Lower leg skin (tissue), 4 donors: ENCODE results near the gene CASS4. TPM values are rescaled to one million over a fixed set of nuclear protein-coding genes. Genes with fewer than 3 reads are reported as not detected.
"Not testable (repeated sequence)": the region's sequence is repeated elsewhere in the genome, so short reads cannot be mapped to it uniquely, and the experiment has no call there.

Experiments used
- DNase-seq, 2 donors: peaks; one replicate each; pipeline ENCODE4 v3.0.0-alpha.2; 2019; ENCODE audit warnings: low spot score in 2 of 2
- H3K4me3 ChIP-seq: fragments of 200-600 bp; sonication (generic); 2 replicates; pipeline ENCODE4 v1.5.1; 2017; ENCODE audit warnings: mild to moderate bottlenecking, low read depth; ENCODE audit not compliant: poor library complexity, severe bottlenecking
- POLR2A ChIP-seq, 2 donors: fragments of 450-650 bp; IDR thresholded peaks; one replicate each; pipeline ENCODE4 v1.6.1; 2016 to 2017; ENCODE audit warnings: antibody characterized with exemption in 2 of 2, mild to moderate bottlenecking in 1 of 2, moderate library complexity in 1 of 2
- WGBS, 2 donors: methylation state at CpG; one replicate each; pipeline ENCODE4 v1.1.5; 2018; 5-methylcytosine and 5-hydroxymethylcytosine counted together
- intact Hi-C: fragments of 100-400 bp; cut with DNase I; formaldehyde crosslinking; loops from one replicate; pipeline ENCODE4 v1.15.0; 2023; ENCODE audit warnings: low total_unique reads
- total RNA-seq, 4 donors: library from RNA; depleted of rRNA; stranded (reverse); fragments of >200 nt; gene quantifications; one replicate each; pipeline ENCODE4 v1.1.0, GENCODE V29; 2016
- TF ChIP-seq, protein P1 (sequence below), 3 donors: fragments of 450-650 bp; IDR thresholded peaks; one replicate each; pipeline ENCODE4 v1.5.1; 2016; ENCODE audit warnings: antibody characterized with exemption in 3 of 3, mild to moderate bottlenecking in 3 of 3, moderate library complexity in 2 of 3

Gene CASS4
- total RNA-seq, 4 donors from 2014 or later: 0.61 to 2.9 (median 1.4) TPM

DNA sequence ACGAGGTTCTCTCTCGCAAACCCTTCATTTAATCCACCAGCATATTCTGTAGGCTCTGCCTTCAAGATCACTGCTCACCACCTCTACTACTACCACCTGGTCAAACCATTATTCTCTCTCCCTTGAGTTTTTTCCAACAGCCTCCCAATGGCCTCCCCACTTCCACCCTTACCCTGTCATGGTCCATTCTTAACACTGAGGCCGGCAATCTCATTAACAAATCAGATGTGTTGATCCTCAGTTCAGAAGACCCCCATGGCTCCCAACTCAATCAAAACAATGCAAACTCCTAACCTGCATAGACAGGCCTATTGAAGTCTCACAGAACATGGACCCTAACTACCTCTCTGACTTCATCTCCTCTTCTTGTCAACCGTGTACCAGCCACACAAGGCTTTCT, 22.3 kb upstream of the CASS4 start:
- 93 to 98% methylated on average over 4 of the region's 4 CpGs for WGBS, 2 donors
- no peak overlapping the region for H3K4me3 ChIP-seq
- intact Hi-C loops: no loop called here
- DNase-seq: no peak
- TF ChIP-seq, protein P1, sequence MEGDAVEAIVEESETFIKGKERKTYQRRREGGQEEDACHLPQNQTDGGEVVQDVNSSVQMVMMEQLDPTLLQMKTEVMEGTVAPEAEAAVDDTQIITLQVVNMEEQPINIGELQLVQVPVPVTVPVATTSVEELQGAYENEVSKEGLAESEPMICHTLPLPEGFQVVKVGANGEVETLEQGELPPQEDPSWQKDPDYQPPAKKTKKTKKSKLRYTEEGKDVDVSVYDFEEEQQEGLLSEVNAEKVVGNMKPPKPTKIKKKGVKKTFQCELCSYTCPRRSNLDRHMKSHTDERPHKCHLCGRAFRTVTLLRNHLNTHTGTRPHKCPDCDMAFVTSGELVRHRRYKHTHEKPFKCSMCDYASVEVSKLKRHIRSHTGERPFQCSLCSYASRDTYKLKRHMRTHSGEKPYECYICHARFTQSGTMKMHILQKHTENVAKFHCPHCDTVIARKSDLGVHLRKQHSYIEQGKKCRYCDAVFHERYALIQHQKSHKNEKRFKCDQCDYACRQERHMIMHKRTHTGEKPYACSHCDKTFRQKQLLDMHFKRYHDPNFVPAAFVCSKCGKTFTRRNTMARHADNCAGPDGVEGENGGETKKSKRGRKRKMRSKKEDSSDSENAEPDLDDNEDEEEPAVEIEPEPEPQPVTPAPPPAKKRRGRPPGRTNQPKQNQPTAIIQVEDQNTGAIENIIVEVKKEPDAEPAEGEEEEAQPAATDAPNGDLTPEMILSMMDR (IDR thresholded peaks at IDR 0.05): no peak
- no peak for TF ChIP-seq POLR2A (IDR thresholded peaks at IDR 0.05)

DNA sequence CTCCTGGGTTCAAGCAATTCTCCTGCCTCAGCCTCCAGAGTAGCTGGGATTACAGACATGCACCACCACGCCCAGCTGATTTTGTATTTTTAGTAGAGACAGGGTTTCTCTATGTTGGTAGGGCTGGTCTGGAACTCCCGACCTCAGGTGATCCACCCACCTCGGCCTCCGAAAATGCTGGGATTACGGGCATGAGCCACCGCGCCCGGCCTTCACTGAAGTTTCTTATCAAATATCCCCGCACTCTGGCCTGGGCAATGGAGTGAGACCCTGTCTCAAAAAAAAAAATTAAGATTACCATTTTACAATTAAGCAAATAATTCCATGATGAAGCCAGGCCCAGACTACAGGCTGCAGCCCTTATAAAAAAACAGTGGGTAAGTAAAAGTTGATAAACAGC, 21.7 kb upstream of the CASS4 start:
- intact Hi-C loops, DNase-seq, H3K4me3 ChIP-seq: not testable (repeated sequence)
- WGBS, 2 donors: 95 to 96% methylated on average over 9 of the region's 9 CpGs

DNA sequence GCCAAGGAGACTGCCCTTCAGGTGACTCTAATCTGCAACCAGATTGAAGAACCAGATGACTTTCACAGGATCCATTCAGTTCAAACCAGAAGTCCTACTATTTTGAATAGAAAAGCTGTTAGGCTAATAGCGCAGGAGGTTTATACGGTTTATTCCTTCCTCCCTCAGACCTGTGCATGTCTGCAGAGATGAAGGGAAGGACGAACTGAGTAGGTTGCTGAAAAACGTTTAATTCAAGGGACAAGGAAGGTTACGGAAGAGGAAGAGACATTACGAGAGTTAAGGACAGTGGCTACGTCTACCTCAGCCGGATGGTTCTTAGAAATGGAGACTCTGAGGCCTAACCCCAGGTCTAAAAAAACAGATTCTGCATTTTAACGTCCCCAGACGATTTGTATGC, 21.0 kb upstream of the CASS4 start:
- H3K4me3 ChIP-seq: no peak overlapping the region
- intact Hi-C loops: no loop called here
- TF ChIP-seq, protein P1 (IDR thresholded peaks at IDR 0.05): no peak
- no peak for TF ChIP-seq POLR2A (IDR thresholded peaks at IDR 0.05)
- no peak for DNase-seq
- 28 to 31% methylated on average over 10 of the region's 10 CpGs for WGBS, 2 donors

DNA sequence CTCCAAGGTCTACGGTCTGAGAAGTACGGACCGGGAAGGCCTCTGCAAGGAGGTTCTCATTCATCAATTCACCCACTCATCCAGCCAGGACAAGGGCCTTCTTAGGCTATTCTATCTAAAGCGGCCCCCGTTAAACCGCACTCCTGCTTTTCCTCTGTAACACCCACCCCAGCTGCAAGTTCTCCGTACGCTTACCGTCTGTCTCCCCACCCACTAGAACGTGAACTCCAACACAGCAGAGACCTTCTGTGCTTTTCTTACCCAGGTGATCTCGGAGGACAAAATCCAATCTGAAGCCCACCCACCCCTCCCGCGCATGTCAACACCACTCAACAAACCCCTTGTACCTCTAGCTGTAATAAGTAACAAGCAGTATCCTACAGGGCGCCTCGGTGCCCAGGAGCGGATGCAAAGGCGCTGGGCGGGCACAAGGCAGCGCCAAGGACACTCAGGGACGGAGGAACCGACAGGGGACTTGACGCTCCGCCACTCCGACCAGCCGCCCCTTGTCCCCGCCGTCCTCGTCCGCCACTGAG, 20.4 kb upstream of the CASS4 start:
- 1% methylated on average over 29 of the region's 29 CpGs for WGBS, 2 donors
- TF ChIP-seq, protein P1 (IDR thresholded peaks at IDR 0.05): no peak
- no peak for TF ChIP-seq POLR2A (IDR thresholded peaks at IDR 0.05)
- DNase-seq: no peak
- H3K4me3 ChIP-seq: peak overlapping the region; percentile 74
- intact Hi-C loops: no loop called here

DNA sequence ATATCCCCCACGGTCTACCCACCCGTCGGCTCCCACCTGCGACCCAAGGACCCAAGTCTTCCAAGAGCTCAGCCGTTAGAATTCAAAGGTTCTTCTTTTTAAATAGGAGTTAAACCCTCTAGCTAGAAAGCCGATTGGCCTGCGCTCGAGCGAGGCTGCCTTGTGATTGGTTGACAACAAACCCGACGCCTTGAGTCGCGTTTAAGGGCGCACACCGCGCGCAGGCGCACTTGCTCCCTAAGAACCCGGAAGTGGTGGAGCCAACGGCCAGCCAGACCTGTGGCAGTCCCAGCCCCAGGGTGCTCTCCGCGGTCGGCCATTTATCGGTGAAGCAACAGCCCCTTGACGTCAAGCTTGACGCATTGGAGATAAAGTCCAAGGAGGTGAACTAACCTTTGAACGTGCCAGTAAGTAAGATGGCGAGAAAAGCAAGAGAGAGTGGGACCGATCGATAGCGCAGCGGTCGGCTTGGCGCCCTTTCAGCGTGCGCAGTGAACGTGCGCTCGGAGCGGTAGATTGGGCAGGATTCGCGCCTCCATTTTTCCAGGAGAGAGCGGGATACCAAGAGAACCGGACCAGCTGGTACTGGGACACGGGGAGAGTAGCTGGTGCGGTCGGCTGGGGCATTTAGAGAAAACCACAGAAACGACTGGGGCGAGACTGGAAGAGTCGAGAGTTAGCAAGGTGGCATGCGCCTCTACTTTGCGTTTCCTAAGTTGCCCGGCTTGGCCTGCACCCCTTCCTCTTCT, 19.8 kb upstream of the CASS4 start, which contains the start of the genes AURKA and CSTF1:
TSS of gene AURKA (minus strand) at position 84 of the 749 bp plus-strand sequence. CDS start 4,018 bp downstream, outside the sequence.
TSS of gene CSTF1 (plus strand) at position 514 of the 749 bp plus-strand sequence. CDS start 2,908 bp downstream, outside the sequence.
- DNase-seq: peak; percentile 99 to 100
- peak within 1 kb of the TSS; percentile 74 for H3K4me3 ChIP-seq
- intact Hi-C loops: no loop called here
- no peak for TF ChIP-seq POLR2A (IDR thresholded peaks at IDR 0.05)
- TF ChIP-seq, protein P1 (IDR thresholded peaks at IDR 0.05): no peak
- 0% methylated on average over 51 to 53 of the region's 53 CpGs for WGBS, 2 donors

DNA sequence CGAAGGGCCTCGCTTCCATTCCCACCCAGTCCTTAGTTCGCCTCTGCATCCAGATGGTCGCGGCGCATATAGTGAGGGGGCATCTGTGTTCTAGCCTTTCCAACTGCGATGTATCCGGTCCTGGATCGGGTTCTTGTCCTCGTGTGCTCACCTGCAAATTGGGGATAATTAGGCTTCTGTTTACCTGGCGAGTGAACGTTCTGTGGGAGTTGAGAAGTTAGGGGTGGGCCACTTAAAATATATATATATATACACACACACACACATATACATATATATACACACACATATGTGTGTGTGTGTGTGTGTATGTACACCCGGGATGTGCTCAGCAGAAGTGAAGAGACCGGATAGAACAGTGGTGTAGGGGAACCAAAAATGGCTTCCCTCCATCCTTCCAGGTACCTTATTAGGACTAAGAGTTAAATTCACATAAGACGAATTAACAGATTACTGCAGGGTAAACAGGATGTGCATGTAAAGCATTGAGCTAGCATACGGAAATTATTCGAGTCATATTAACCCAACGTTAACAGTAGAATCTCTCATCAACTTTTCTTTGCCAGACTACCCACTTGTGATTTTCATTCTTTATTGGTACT, 19.1 kb upstream of the CASS4 start:
- 0% methylated on average over 18 of the region's 18 CpGs for WGBS, 2 donors
- intact Hi-C loops: no loop called here
- TF ChIP-seq POLR2A (IDR thresholded peaks at IDR 0.05): no peak
- TF ChIP-seq, protein P1 (IDR thresholded peaks at IDR 0.05): no peak
- peak overlapping the region; percentile 74 for H3K4me3 ChIP-seq
- no peak for DNase-seq
